Measurements from ENCODE around the gene MAP3K5.

The MAP3K5 gene

GRCh38 chr6:136737871-136738691 is 54.2 kb downstream of the MAP3K5 start:
- H4K20me1 ChIP-seq, result peaks cover 0 to 98% (median 0%) of the 10 kb centered on the region in 11 experiments; a peak in 4 of 22 replicates
- H3K4me3 ChIP-seq, result no peak overlapping the region
- H3K27ac ChIP-seq, result no peak overlapping the region
- TF ChIP-seq Cebpa-rat (IDR thresholded peaks at IDR 0.05), result peak in 2 of 11 experiments; percentile 52 to 54; a peak in 2 of 22 replicates
- no peak overlapping the region for H3K9ac ChIP-seq
- H3K36me3 ChIP-seq, result peaks cover 0 to 6% (median 0%) of the 10 kb centered on the region in 11 experiments; a peak in 1 of 22 replicates
- peaks cover 35 to 55% (median 46%) of the 10 kb centered on the region in 10 experiments for H3K4me1 ChIP-seq
- H3K9me3 ChIP-seq (replicated peaks in 1 of 11), result peaks cover 0 to 5% (median 4%) of the 10 kb centered on the region in 11 experiments; a peak in 6 of 22 replicates
- H3K27me3 ChIP-seq, result no peaks in the 10 kb centered on the region
- H3K4me2 ChIP-seq, result peak overlapping the region in 8 of 11 experiments; percentile 11 to 78 (median 31); a peak in 14 of 22 replicates

GRCh38 chr6:136737374-136737844 is 54.9 kb downstream of the MAP3K5 start:
- no peak for TF ChIP-seq Cebpa-rat (IDR thresholded peaks at IDR 0.05)
- Histone ChIP-seq H3K4me3 (no peak overlapping the region), H3K36me3 (peaks cover 0 to 6% (median 0%) of the 10 kb centered on the region in 11 experiments; a peak in 1 of 22 replicates), H3K27me3 (no peaks in the 10 kb centered on the region), H3K9ac (no peak overlapping the region), H3K4me1 (peaks cover 35 to 62% (median 51%) of the 10 kb centered on the region in 10 experiments), H3K4me2 (peak overlapping the region in 8 of 11 experiments; percentile 11 to 78 (median 31); a peak in 12 of 22 replicates), H3K9me3 (replicated peaks in 1 of 11) (peaks cover 0 to under 1% (median 0%) of the 10 kb centered on the region in 11 experiments; a peak in 1 of 22 replicates), H4K20me1 (peaks cover 0 to 98% (median 0%) of the 10 kb centered on the region in 11 experiments; a peak in 4 of 22 replicates), H3K27ac (no peak overlapping the region)

- H3K4me2 ChIP-seq, result no peak overlapping the region
- H3K27ac ChIP-seq, result no peak overlapping the region
- H3K9ac ChIP-seq, result no peak overlapping the region
- peaks cover 0 to 8% (median 0%) of the 10 kb centered on the region in 11 experiments; a peak in 2 of 22 replicates for H3K36me3 ChIP-seq
- H3K27me3 ChIP-seq, result no peaks in the 10 kb centered on the region
- TF ChIP-seq Cebpa-rat (IDR thresholded peaks at IDR 0.05), result no peak
- H3K4me1 ChIP-seq, result peaks cover 35 to 66% (median 50%) of the 10 kb centered on the region in 10 experiments
- H3K4me3 ChIP-seq, result no peak overlapping the region
- peaks cover 0 to 8% (median 0%) of the 10 kb centered on the region in 11 experiments; a peak in 5 of 22 replicates for H3K9me3 ChIP-seq (replicated peaks in 1 of 11)
- peaks cover 0 to 98% (median 0%) of the 10 kb centered on the region in 11 experiments; a peak in 4 of 22 replicates for H4K20me1 ChIP-seq
Observed at GRCh38 chr6:136736281-136736960, 55.9 kb downstream of the MAP3K5 start.

GRCh38 chr6:136734977-136735376 is 57.3 kb downstream of the MAP3K5 start:
- peaks cover 0 to 94% (median 0%) of the 10 kb centered on the region in 11 experiments; a peak in 4 of 22 replicates for H4K20me1 ChIP-seq
- no peaks in the 10 kb centered on the region for H3K27me3 ChIP-seq
- no peak overlapping the region for H3K4me3 ChIP-seq
- H3K4me1 ChIP-seq, result peaks cover 27 to 56% (median 40%) of the 10 kb centered on the region in 10 experiments
- H3K36me3 ChIP-seq, result peaks cover 0 to 16% (median 0%) of the 10 kb centered on the region in 11 experiments; a peak in 3 of 22 replicates
- H3K9me3 ChIP-seq (replicated peaks in 1 of 11), result peaks cover 0 to 22% (median 12%) of the 10 kb centered on the region in 11 experiments; a peak in 15 of 22 replicates
- no peak for TF ChIP-seq Cebpa-rat (IDR thresholded peaks at IDR 0.05)
- no peak overlapping the region for H3K9ac ChIP-seq
- peak overlapping the region in 7 of 11 experiments; percentile 4 to 49 (median 28); a peak in 11 of 22 replicates for H3K4me2 ChIP-seq
- H3K27ac ChIP-seq, result no peak overlapping the region

- Histone ChIP-seq H3K4me2 (peak overlapping the region in 5 of 11 experiments; percentile 13 to 43 (median 19); a peak in 6 of 22 replicates), H3K27me3 (no peaks in the 10 kb centered on the region), H3K9me3 (replicated peaks in 1 of 11) (peaks cover 0 to 28% (median 18%) of the 10 kb centered on the region in 11 experiments; a peak in 15 of 22 replicates), H3K4me1 (peaks cover 10 to 45% (median 34%) of the 10 kb centered on the region in 10 experiments), H3K27ac (no peak overlapping the region), H3K9ac (no peak overlapping the region), H4K20me1 (peaks cover 0 to 94% (median 0%) of the 10 kb centered on the region in 11 experiments; a peak in 3 of 22 replicates), H3K4me3 (no peak overlapping the region), H3K36me3 (peaks cover 0 to 20% (median 0%) of the 10 kb centered on the region in 11 experiments; a peak in 3 of 22 replicates)
- no peak for TF ChIP-seq Cebpa-rat (IDR thresholded peaks at IDR 0.05)
Observed at GRCh38 chr6:136732889-136733288, 59.4 kb downstream of the MAP3K5 start.

GRCh38 chr6:136729832-136730231 is 62.4 kb downstream of the MAP3K5 start:
- peaks cover 0 to 28% (median 19%) of the 10 kb centered on the region in 11 experiments; a peak in 16 of 22 replicates for H3K9me3 ChIP-seq (replicated peaks in 1 of 11)
- H3K4me3 ChIP-seq, result no peak overlapping the region
- H4K20me1 ChIP-seq, result peaks cover 0 to 70% (median 0%) of the 10 kb centered on the region in 11 experiments; a peak in 3 of 22 replicates
- no peak overlapping the region for H3K27ac ChIP-seq
- no peak overlapping the region for H3K9ac ChIP-seq
- peak overlapping the region in 1 of 11 experiments; percentile 46; a peak in 1 of 22 replicates for H3K4me2 ChIP-seq
- no peak for TF ChIP-seq Cebpa-rat (IDR thresholded peaks at IDR 0.05)
- H3K4me1 ChIP-seq, result peaks cover 3 to 32% (median 23%) of the 10 kb centered on the region in 10 experiments; a peak in 18 of 20 replicates
- no peaks in the 10 kb centered on the region for H3K27me3 ChIP-seq
- peaks cover 0 to 20% (median 0%) of the 10 kb centered on the region in 11 experiments; a peak in 3 of 22 replicates for H3K36me3 ChIP-seq

- peaks cover 0 to 70% (median 0%) of the 10 kb centered on the region in 11 experiments; a peak in 3 of 22 replicates for H4K20me1 ChIP-seq
- no peak for TF ChIP-seq Cebpa-rat (IDR thresholded peaks at IDR 0.05)
- peaks cover 11 to 40% (median 23%) of the 10 kb centered on the region in 10 experiments for H3K4me1 ChIP-seq
- no peak overlapping the region for H3K9ac ChIP-seq
- H3K36me3 ChIP-seq, result peaks cover 0 to 20% (median 0%) of the 10 kb centered on the region in 11 experiments; a peak in 3 of 22 replicates
- peaks cover 0 to 28% (median 19%) of the 10 kb centered on the region in 11 experiments; a peak in 16 of 22 replicates for H3K9me3 ChIP-seq (replicated peaks in 1 of 11)
- no peak overlapping the region for H3K4me3 ChIP-seq
- no peaks in the 10 kb centered on the region for H3K27me3 ChIP-seq
- no peak overlapping the region for H3K27ac ChIP-seq
- peak overlapping the region in 1 of 11 experiments; percentile 46; a peak in 2 of 22 replicates for H3K4me2 ChIP-seq
Observed at GRCh38 chr6:136728976-136729515, 63.2 kb downstream of the MAP3K5 start.
